CD8-positive, alpha-beta memory T cell (primary cell): ENCODE results near the gene EEF1G. TPM values are rescaled to one million over a fixed set of nuclear protein-coding genes. Genes with fewer than 3 reads are reported as not detected.

Source experiments
- CTCF ChIA-PET: fragments of 350-600 bp; sonication (Branson Sonifier 250); formaldehyde crosslinking; loops from one replicate; lab custom pipeline; 2021; ENCODE audit warnings: antibody characterized with exemption; lab: Charles Lee
- POLR2A ChIA-PET: fragments of 350-600 bp; sonication (Branson Sonifier 250); formaldehyde crosslinking; loops from one replicate; lab custom pipeline; 2021; ENCODE audit warnings: antibody characterized with exemption; lab: Charles Lee
- DNase-seq, 5 donors: peaks; one replicate each; pipeline versions ENCODE4 v3.0.0 to v3.0.0-alpha.2; 2020 to 2022; ENCODE audit warnings: mixed read lengths in 1 of 5
- H3K27ac ChIP-seq: one replicate; pipeline ENCODE4 v1.7.0; 2013; ENCODE audit warnings: low read depth, mild to moderate bottlenecking, low read length, moderate library complexity
- H3K27me3 ChIP-seq: 2 replicates; pipeline ENCODE4 v1.7.0; 2013; ENCODE audit warnings: low read length, mild to moderate bottlenecking; ENCODE audit not compliant: insufficient read depth, poor library complexity, severe bottlenecking
- H3K36me3 ChIP-seq: 2 replicates; pipeline ENCODE4 v1.7.0; 2013; ENCODE audit warnings: mild to moderate bottlenecking, low read length, moderate library complexity; ENCODE audit not compliant: insufficient read depth
- H3K4me1 ChIP-seq: 2 replicates; pipeline ENCODE4 v1.7.0; 2013; ENCODE audit warnings: mild to moderate bottlenecking, low read length, moderate library complexity; ENCODE audit not compliant: insufficient read depth
- H3K4me3 ChIP-seq: 2 replicates; pipeline ENCODE4 v1.7.0; 2013; ENCODE audit warnings: mild to moderate bottlenecking, low read length
- H3K9me3 ChIP-seq: 2 replicates; pipeline ENCODE4 v1.7.0; 2013; ENCODE audit warnings: mild to moderate bottlenecking, low read length
- H3K27ac Mint-ChIP-seq, 8 donors: one replicate each; pipeline ENCODE4 v1.8.0; 2020 to 2021; ENCODE audit warnings: mixed read lengths in 8 of 8, mild to moderate bottlenecking in 6 of 8, inconsistent platforms in 3 of 8, moderate library complexity in 3 of 8
- H3K27me3 Mint-ChIP-seq, 2 donors: one replicate each; pipeline ENCODE4 v1.8.0; 2020 to 2021; ENCODE audit warnings: mixed read lengths in 2 of 2, mild to moderate bottlenecking in 1 of 2, moderate library complexity in 1 of 2
- H3K36me3 Mint-ChIP-seq, 3 donors: one replicate each; pipeline ENCODE4 v1.8.0; 2020 to 2021; ENCODE audit warnings: mixed read lengths in 3 of 3, inconsistent platforms in 1 of 3, mild to moderate bottlenecking in 1 of 3
- H3K4me1 Mint-ChIP-seq, 3 donors: one replicate each; pipeline ENCODE4 v1.8.0; 2020 to 2021; ENCODE audit warnings: mixed read lengths in 3 of 3, inconsistent platforms in 1 of 3, mild to moderate bottlenecking in 1 of 3
- H3K4me3 Mint-ChIP-seq, 7 donors: one replicate each; pipeline ENCODE4 v1.8.0; 2020 to 2021; ENCODE audit warnings: mixed read lengths in 7 of 7, mild to moderate bottlenecking in 6 of 7, moderate library complexity in 4 of 7, inconsistent platforms in 2 of 7
- H3K9me3 Mint-ChIP-seq, 5 donors: one replicate each; pipeline ENCODE4 v1.8.0; 2020 to 2022; ENCODE audit warnings: mixed read lengths in 5 of 5, mild to moderate bottlenecking in 3 of 5, moderate library complexity in 2 of 5, inconsistent platforms in 1 of 5
- polyA plus RNA-seq: library from polyadenylated mRNA; unstranded; fragments of 300-500 nt; fragmentation: Illumina TruSeq; gene quantifications from one replicate; pipeline ENCODE4 v1.2.3, GENCODE V29; 2021
- total RNA-seq, 2 experiments: library from RNA; stranded (reverse); gene quantifications; one replicate each; pipeline ENCODE4 v1.2.3, GENCODE V29; 2021

EEF1G gene
- total and polyA plus RNA-seq, 3 experiments from 2014 or later, result 1,157 to 1,846 (median 1,800) TPM

DNA sequence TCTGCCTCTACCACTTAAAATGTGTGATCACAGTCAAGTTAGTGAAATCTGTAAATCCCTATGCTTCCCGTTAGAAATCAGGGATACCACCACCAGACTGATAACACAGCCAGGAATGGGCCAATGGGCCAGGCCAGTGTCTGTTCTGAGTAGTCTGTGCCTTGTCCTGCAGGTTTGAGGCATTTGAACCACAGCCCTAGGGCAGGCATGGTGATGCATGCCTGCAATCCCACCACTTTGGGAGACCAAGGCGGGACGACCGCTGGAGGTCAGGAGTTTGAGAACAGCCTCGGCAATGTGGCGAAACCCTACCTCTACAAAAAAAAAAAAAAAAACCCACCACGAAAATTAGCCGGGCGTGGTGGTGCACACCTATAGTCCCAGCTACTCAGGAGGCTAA lies 15.0 kb downstream of the EEF1G start:
- Histone ChIP-seq H3K36me3 (peaks cover 19% of the 10 kb centered on the region), H3K27ac (peak overlapping the region; percentile 95), H3K9me3 (no peaks in the 10 kb centered on the region), H3K4me1 (peaks cover 73% of the 10 kb centered on the region), H3K27me3 (no peaks in the 10 kb centered on the region), H3K4me3 (no peak overlapping the region)
- Mint-ChIP-seq H3K27me3 (peaks cover 0 to 2% of the 10 kb centered on the region in 2 donors), H3K4me3 (peak overlapping the region in 3 of 7 donors; percentile 83 to 95 (median 84)), H3K27ac (peak overlapping the region; percentile 97 to 100 (median 99)), H3K9me3 (no peaks in the 10 kb centered on the region), H3K4me1 (peaks cover 70 to 80% (median 78%) of the 10 kb centered on the region in 3 donors), H3K36me3 (peaks cover 5 to 42% (median 7%) of the 10 kb centered on the region in 3 donors)
- ChIA-PET CTCF (interaction anchor here (0.9 to 6.7 kb wide), 10 partner anchors 8 to 163 kb away, joined by 3 to 203 read pairs (median 8); partner anchors contain the start of genes AHNAK and EEF1G), POLR2A (interaction anchor here (0.6 to 11.9 kb wide), 3 partner anchors 16 to 176 kb away, joined by 6 to 193 read pairs (median 18); partner anchors contain the start of genes AHNAK and TUT1)
- DNase-seq, result no peak

DNA sequence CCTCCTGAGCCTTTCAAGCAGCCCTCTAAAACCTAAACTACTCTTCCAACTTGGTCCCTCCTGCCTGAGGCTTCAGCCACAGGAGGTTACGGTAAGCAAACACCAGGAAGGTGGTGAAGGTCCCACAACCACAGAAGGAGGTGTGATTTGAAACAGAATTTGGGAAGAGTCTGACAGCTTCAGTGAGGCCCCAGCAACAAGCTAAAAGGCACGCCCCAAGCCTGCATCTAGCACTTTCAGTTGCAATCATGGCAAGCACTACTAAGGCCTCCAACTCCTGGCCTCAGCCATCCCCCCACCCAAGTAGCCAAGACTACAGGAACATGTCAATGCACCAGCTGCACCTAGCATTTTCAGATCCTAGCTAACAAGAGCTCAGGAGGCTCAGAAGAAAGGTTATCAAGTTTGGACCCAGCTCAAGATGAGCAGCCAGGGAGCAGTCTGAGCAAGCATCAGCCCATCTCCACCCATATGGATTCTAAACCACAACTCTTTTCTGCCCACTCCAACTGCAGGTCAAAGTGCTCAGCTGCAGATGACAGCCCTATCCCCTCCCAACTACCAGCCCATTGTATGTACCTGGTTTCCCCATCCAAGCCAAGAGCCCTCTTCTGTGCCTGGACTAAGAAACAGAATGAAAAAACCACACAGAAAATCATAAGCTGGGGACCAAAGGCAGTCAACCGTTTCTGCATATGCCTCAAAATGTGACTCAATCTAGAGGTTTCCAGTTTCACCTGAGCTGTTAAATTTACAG lies 16.6 kb downstream of the EEF1G start:
- Mint-ChIP-seq H3K4me1 (peaks cover 85 to 94% (median 92%) of the 10 kb centered on the region in 3 donors), H3K27ac (peak overlapping the region; percentile 97 to 100 (median 99)), H3K27me3 (peaks cover 0 to 2% of the 10 kb centered on the region in 2 donors), H3K9me3 (no peaks in the 10 kb centered on the region), H3K36me3 (peaks cover 5 to 30% (median 7%) of the 10 kb centered on the region in 3 donors), H3K4me3 (peak overlapping the region; percentile 80 to 95 (median 85))
- Histone ChIP-seq H3K4me3 (peak overlapping the region; percentile 70), H3K27me3 (no peaks in the 10 kb centered on the region), H3K4me1 (peaks cover 89% of the 10 kb centered on the region), H3K36me3 (peaks cover 16% of the 10 kb centered on the region), H3K9me3 (no peaks in the 10 kb centered on the region), H3K27ac (peak overlapping the region; percentile 95)
- ChIA-PET CTCF (interaction anchor here (0.7 to 6.7 kb wide), 15 partner anchors 10 to 324 kb away, joined by 3 to 203 read pairs (median 5); partner anchors contain the start of genes AHNAK, EEF1G, MTA2 and POLR2G), POLR2A (interaction anchor here (0.6 to 11.9 kb wide), 15 partner anchors 10 to 298 kb away, joined by 3 to 193 read pairs (median 4); partner anchors contain the start of genes AHNAK, B3GAT3, C11orf98 and CSKMT)
- DNase-seq, result peak in 2 of 5 donors; percentile 83

DNA sequence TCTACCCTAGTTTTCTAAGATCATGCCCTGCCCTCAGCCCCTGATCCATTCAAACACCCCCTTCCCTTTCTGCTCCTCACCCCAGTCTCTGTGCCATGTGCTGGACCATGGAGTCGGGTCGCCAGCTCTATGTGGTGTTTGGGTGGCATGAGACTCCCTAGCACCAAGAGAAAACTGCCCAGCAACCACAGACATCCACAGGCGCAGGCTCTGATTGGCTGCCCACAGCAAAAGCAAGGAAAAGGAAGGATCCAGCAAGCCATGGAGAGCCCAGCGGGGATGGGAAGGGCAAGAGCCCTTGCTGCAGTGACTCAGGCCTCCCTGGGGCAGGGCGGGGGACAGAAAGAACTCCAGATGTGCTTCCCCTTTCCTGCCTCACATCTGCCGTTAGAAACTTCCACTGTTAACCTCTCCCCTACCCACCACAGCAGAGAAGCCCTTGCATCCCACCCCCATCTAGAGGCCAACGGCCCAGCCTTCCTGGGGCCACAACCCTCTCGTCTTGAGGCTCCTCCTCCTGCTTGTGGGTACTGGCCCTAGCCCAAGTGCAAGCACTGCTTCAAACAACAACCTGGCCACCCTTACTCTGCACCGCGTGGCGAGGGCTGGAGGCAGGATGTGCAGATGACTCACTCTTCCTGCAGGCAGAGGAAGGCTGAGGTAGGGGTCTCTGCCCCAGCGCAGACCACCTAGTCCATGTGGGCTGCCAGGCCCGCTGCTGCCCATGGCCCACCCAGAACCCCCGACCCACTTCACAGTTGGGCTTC lies 17.4 kb downstream of the EEF1G start:
- ChIA-PET POLR2A (interaction anchor here (0.6 to 11.9 kb wide), 15 partner anchors 14 to 325 kb away, joined by 3 to 193 read pairs (median 5); partner anchors contain the start of genes AHNAK, C11orf98, CSKMT and EEF1G), CTCF (interaction anchor here (1.3 to 6.7 kb wide), 15 partner anchors 9 to 206 kb away, joined by 3 to 203 read pairs (median 5); partner anchors contain the start of genes AHNAK, MTA2, POLR2G and TUT1)
- H3K27me3 ChIP-seq, result no peaks in the 10 kb centered on the region
- H3K36me3 ChIP-seq, result peaks cover 16% of the 10 kb centered on the region
- H3K9me3 Mint-ChIP-seq, result peaks cover 0 to 3% (median 0%) of the 10 kb centered on the region in 5 donors
- peak overlapping the region; percentile 80 to 95 (median 85) for H3K4me3 Mint-ChIP-seq
- peak overlapping the region; percentile 70 for H3K4me3 ChIP-seq
- peak; percentile 74 to 95 (median 83) for DNase-seq
- H3K4me1 ChIP-seq, result peaks cover 96% of the 10 kb centered on the region
- H3K4me1 Mint-ChIP-seq, result peaks cover 91 to 97% (median 95%) of the 10 kb centered on the region in 3 donors
- peak overlapping the region; percentile 95 for H3K27ac ChIP-seq
- H3K27me3 Mint-ChIP-seq, result peaks cover 0 to 5% of the 10 kb centered on the region in 2 donors
- H3K36me3 Mint-ChIP-seq, result peaks cover 5 to 25% (median 6%) of the 10 kb centered on the region in 3 donors
- no peaks in the 10 kb centered on the region for H3K9me3 ChIP-seq
- H3K27ac Mint-ChIP-seq, result peak overlapping the region; percentile 97 to 100 (median 99)

DNA sequence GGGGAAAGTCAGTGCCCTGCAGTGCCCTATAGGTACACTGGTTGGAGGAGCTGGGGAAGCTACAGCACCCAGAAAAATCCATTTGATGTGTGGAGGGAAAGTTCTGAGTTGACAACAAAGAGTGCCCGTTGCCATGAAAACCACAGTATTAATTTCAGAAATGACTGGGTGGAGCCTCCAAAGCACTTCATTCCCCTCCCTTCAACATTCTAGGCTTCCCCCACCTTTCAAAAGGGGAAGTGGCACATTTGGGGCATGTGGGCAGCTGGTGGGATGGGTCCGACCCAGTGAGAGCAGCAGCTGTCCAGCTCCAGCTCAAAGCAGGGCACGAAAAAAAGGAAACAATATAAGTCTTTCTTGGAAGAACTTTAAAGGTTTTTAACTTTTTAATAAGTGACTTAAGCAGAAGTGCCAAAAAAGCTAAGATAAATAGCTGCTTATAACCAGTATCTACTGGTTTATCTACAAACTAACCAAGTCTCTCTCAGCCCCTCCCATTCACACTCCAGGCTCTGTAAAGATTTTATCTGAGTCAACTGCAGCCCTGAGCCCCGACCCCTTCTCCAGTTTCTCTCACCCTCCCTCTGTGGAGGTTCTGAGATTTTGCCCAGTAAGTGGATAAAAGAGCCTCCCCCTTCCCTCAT lies 18.1 kb downstream of the EEF1G start:
- POLR2A ChIA-PET, result interaction anchor here (0.6 to 11.9 kb wide), 12 partner anchors 13 to 326 kb away, joined by 3 to 193 read pairs (median 4); partner anchors contain the start of genes AHNAK, EEF1G, MTA2 and SLC3A2
- H3K27ac Mint-ChIP-seq, result peak overlapping the region; percentile 97 to 100 (median 99)
- CTCF ChIA-PET, result interaction anchor here (0.7 to 6.7 kb wide), 8 partner anchors 9 to 160 kb away, joined by 3 to 85 read pairs (median 6); partner anchors contain the start of gene AHNAK
- peaks cover 11% of the 10 kb centered on the region for H3K36me3 ChIP-seq
- peaks cover 98% of the 10 kb centered on the region for H3K4me1 ChIP-seq
- peaks cover 0 to 5% of the 10 kb centered on the region in 2 donors for H3K27me3 Mint-ChIP-seq
- peak; percentile 55 to 89 (median 84) for DNase-seq
- no peaks in the 10 kb centered on the region for H3K9me3 ChIP-seq
- peak overlapping the region; percentile 70 for H3K4me3 ChIP-seq
- H3K9me3 Mint-ChIP-seq, result peaks cover 0 to 3% (median 0%) of the 10 kb centered on the region in 5 donors
- H3K27ac ChIP-seq, result peak overlapping the region; percentile 95
- peaks cover 5 to 19% (median 6%) of the 10 kb centered on the region in 3 donors for H3K36me3 Mint-ChIP-seq
- H3K4me3 Mint-ChIP-seq, result peak overlapping the region; percentile 80 to 95 (median 85)
- H3K4me1 Mint-ChIP-seq, result peaks cover 95 to 100% (median 99%) of the 10 kb centered on the region in 3 donors
- no peaks in the 10 kb centered on the region for H3K27me3 ChIP-seq

DNA sequence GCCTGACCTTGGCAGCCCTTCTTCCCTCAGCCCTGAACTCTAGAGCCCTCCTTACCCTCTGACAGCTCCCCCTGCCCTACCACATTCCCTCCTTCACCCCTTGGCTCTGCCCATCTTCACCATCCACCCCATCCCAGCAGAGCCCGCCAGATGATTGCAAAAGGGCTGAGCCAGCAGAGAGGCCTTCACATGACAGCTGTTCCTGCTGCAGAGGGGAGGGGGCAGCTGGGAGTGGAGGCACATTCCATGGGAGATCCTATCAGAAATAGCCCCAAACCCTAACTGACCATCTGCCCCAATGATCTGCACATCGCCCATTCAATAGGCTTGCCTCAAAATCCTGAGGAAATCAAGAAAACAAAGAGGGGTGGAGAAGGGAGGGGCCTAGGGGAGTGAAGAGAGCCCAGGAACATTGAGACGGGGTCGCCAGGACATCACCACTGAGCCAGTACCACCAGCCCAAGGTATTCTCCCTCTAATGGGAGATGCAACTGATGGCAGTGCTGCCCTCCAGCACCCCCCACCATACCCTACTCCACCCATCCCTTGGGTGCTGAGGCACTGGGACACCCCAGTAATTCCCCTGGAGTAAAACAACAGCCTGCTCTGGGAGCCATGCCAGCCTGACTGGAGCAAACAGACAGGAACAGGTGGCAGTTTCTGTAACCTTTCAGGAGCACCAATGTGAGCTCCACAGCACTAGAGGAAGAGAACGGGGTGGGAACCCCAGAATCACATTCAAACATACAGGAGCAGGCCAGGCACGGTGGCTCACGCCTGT lies 19.1 kb downstream of the EEF1G start:
- no peaks in the 10 kb centered on the region for H3K27me3 ChIP-seq
- H3K9me3 Mint-ChIP-seq, result peaks cover 0 to 3% (median 0%) of the 10 kb centered on the region in 5 donors
- no peaks in the 10 kb centered on the region for H3K9me3 ChIP-seq
- H3K36me3 ChIP-seq, result peaks cover 6% of the 10 kb centered on the region
- peak overlapping the region; percentile 71 to 88 (median 84) for H3K4me3 Mint-ChIP-seq
- H3K27ac ChIP-seq, result peak overlapping the region; percentile 95
- H3K36me3 Mint-ChIP-seq, result peaks cover under 1 to 9% (median 5%) of the 10 kb centered on the region in 3 donors
- CTCF ChIA-PET, result interaction anchor here (0.5 to 6.7 kb wide), 7 partner anchors 8 to 130 kb away, joined by 3 to 85 read pairs (median 5); partner anchors contain the start of gene AHNAK
- POLR2A ChIA-PET, result interaction anchor here (0.5 to 11.9 kb wide), 9 partner anchors 12 to 301 kb away, joined by 3 to 193 read pairs (median 7); partner anchors contain the start of genes AHNAK, EEF1G and TUT1
- peaks cover 89 to 99% (median 96%) of the 10 kb centered on the region in 3 donors for H3K4me1 Mint-ChIP-seq
- H3K4me3 ChIP-seq, result no peak overlapping the region
- peak overlapping the region; percentile 97 to 100 (median 99) for H3K27ac Mint-ChIP-seq
- H3K4me1 ChIP-seq, result peaks cover 96% of the 10 kb centered on the region
- peaks cover 0 to 3% of the 10 kb centered on the region in 2 donors for H3K27me3 Mint-ChIP-seq
- no peak for DNase-seq

DNA sequence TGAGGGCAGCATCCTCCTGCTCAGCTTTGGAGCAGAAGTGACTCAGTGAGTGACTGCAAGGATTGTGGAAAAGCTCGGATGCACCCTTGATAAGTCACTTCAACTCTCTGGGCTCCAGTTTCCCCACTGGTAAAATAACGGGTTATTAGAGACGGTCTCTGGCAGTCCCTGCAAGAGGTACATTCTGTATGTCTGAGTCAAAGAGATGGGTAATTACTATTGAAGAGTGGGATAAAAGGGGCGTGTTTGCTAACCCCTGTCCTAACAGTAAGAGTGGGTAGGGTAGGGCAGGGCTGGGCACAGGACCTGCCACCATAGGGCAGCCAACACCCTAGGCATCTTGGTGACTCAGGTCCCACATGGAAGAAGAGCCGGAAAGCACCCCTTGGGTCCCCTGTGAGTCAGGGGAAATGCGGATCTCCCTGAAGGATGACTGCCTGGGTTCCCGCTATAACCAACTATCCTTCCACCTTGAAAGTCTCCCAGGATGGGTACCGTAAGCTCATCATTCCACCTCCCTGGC lies 19.8 kb downstream of the EEF1G start:
- no peak overlapping the region for H3K4me3 ChIP-seq
- H3K27me3 Mint-ChIP-seq, result peaks cover 0 to 3% of the 10 kb centered on the region in 2 donors

More for the DNA sequence above, 19.8 kb downstream of the EEF1G start:
- H3K27me3 ChIP-seq, result no peaks in the 10 kb centered on the region
- H3K27ac ChIP-seq, result peak overlapping the region; percentile 95
- no peak for DNase-seq
- H3K4me3 Mint-ChIP-seq, result peak overlapping the region; percentile 71 to 92 (median 84)
- H3K36me3 ChIP-seq, result no peaks in the 10 kb centered on the region
- ChIA-PET POLR2A (interaction anchor here (0.5 to 11.9 kb wide), 8 partner anchors 12 to 328 kb away, joined by 4 to 193 read pairs (median 6); partner anchors contain the start of genes AHNAK, EEF1G and TUT1), CTCF (interaction anchor here (1.9 to 6.7 kb wide), 4 partner anchors 10 to 129 kb away, joined by 4 to 85 read pairs (median 30); no protein-coding TSS in a partner anchor)
- H3K4me1 Mint-ChIP-seq, result peaks cover 83 to 94% (median 89%) of the 10 kb centered on the region in 3 donors
- peaks cover 0 to 2% (median 0%) of the 10 kb centered on the region in 3 donors for H3K36me3 Mint-ChIP-seq
- peaks cover 0 to 3% (median 0%) of the 10 kb centered on the region in 5 donors for H3K9me3 Mint-ChIP-seq
- H3K4me1 ChIP-seq, result peaks cover 90% of the 10 kb centered on the region
- H3K27ac Mint-ChIP-seq, result peak overlapping the region; percentile 97 to 100 (median 99)
- no peaks in the 10 kb centered on the region for H3K9me3 ChIP-seq
